Kidney (tissue), 14 donors: ENCODE measurements around the gene TSC22D4. TPM values are rescaled to one million over a fixed set of nuclear protein-coding genes. Genes with fewer than 3 reads are reported as not detected.

Experiments used
- DNase-seq, 5 donors: peaks; one replicate each; pipeline ENCODE4 v3.0.0-alpha.2; 2013 to 2020
- FAIRE-seq: peaks from 2 replicates; lab custom pipeline; 2012; peaks lifted over from hg19 to GRCh38; lab: Jason Lieb, UNC
- H3K27ac ChIP-seq, 2 donors: one replicate each; pipeline ENCODE4 v1.7.0; 2013; ENCODE audit warnings: low read depth in 2 of 2, low read length in 2 of 2, inconsistent platforms in 1 of 2
- H3K27me3 ChIP-seq: one replicate; pipeline ENCODE4 v1.7.1; 2013; ENCODE audit warnings: low read length, inconsistent platforms; ENCODE audit not compliant: control insufficient read depth, insufficient read depth
- H3K36me3 ChIP-seq, 3 donors: one replicate each; pipeline versions ENCODE4 v1.7.0 to v1.7.1; 2013; ENCODE audit warnings: low read length in 3 of 3, control low read depth in 1 of 3, inconsistent platforms in 1 of 3; ENCODE audit not compliant: insufficient read depth in 3 of 3, control insufficient read depth in 2 of 3
- H3K4me1 ChIP-seq, 3 donors: one replicate each; pipeline versions ENCODE4 v1.7.0 to v1.7.1; 2013; ENCODE audit warnings: low read length in 3 of 3, inconsistent platforms in 1 of 3, low read depth in 1 of 3; ENCODE audit not compliant: control insufficient read depth in 2 of 3, insufficient read depth in 2 of 3
- H3K4me3 ChIP-seq, 3 donors: one replicate each; pipeline versions ENCODE4 v1.7.0 to v1.8.1; 2013; ENCODE audit warnings: low read length in 3 of 3, control low read depth in 1 of 3, inconsistent platforms in 1 of 3
- H3K9ac ChIP-seq, 3 donors: one replicate each; pipeline versions ENCODE4 v1.7.0 to v1.7.1; 2013; ENCODE audit warnings: low read length in 3 of 3, control low read depth in 1 of 3, inconsistent platforms in 1 of 3
- H3K9me3 ChIP-seq, 3 donors: one replicate each; pipeline versions ENCODE4 v1.7.0 to v1.7.1; 2013; ENCODE audit warnings: low read length in 3 of 3, control low read depth in 1 of 3, inconsistent platforms in 1 of 3; ENCODE audit not compliant: control insufficient read depth in 2 of 3, insufficient read depth in 1 of 3
- intact Hi-C: fragments of 100-400 bp; cut with DNase I; formaldehyde crosslinking; loops from one replicate; pipeline ENCODE4 v1.11.1; 2022
- polyA plus RNA-seq: library from polyadenylated mRNA; stranded (reverse); fragments of 350-450 nt; fragmentation: Illumina TruSeq; extraction: RNeasy Lipid Tissue Mini Kit (QIAGEN cat#74804); gene quantifications from one replicate; pipeline ENCODE4 v1.2.3, GENCODE V29; 2014; ENCODE audit warnings: low read depth, low replicate concordance; ENCODE audit not compliant: insufficient read depth
- total RNA-seq: library from RNA; stranded (reverse); fragmentation: NEBNext Ultra II Directional; extraction: Animal tissue kit (Norgen Biotek cat#: 25700); gene quantifications from one replicate; pipeline ENCODE4 v1.2.1, GENCODE V29; 2021
- TF ChIP-seq, protein P1 (sequence below): IDR thresholded peaks from 3 replicates; pipeline ENCODE4 v1.5.1; 2012; ENCODE audit warnings: mild to moderate bottlenecking, moderate library complexity, borderline replicate concordance; ENCODE audit not compliant: insufficient read depth; ENCODE audit errors: extremely low read depth
- donor health status: control.
- donor health status: control.
- donor health status: control.
- donor health status: control.
- donor health status: control.
- donor health status: DM: yes; HTN: yes; CAD: no.
- donor health status: Normal renal cell carcinoma (clear cell type).

TSC22D4 gene
- total and polyA plus RNA-seq, 2 donors from 2014 or later = 61.5 to 67.0 TPM

DNA sequence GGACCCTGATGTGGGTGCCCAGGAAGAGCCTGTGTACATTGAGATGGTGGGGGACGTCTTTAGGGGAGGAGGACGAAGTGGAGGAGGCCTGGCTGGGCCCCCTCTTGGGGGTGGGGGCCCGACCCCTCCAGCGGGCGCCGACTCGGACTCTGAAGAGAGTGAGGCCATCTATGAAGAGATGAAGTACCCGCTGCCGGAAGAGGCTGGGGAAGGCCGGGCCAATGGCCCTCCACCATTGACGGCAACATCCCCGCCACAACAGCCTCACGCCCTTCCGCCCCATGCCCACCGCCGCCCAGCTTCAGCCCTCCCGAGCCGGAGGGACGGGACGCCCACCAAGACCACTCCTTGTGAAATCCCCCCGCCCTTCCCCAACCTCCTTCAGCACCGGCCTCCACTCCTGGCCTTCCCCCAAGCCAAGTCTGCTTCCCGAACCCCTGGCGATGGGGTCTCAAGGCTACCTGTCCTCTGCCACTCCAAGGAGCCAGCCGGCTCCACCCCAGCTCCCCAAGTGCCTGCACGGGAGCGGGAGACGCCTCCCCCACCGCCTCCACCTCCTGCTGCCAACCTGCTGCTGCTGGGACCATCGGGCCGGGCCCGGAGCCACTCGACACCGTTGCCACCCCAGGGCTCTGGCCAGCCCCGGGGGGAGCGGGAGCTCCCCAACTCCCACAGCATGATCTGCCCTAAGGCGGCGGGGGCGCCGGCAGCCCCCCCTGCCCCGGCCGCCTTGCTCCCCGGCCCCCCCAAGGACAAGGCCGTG is 9.5 kb upstream of the TSC22D4 start:
- Histone ChIP-seq H3K9ac (no peak overlapping the region), H3K4me3 (no peak overlapping the region), H3K36me3 (no peaks in the 10 kb centered on the region), H3K27me3 (no peaks in the 10 kb centered on the region), H3K9me3 (no peaks in the 10 kb centered on the region), H3K27ac (no peak overlapping the region), H3K4me1 (peaks cover 0 to 2% (median 0%) of the 10 kb centered on the region in 3 donors)
- FAIRE-seq = no peak
- TF ChIP-seq, protein P1, sequence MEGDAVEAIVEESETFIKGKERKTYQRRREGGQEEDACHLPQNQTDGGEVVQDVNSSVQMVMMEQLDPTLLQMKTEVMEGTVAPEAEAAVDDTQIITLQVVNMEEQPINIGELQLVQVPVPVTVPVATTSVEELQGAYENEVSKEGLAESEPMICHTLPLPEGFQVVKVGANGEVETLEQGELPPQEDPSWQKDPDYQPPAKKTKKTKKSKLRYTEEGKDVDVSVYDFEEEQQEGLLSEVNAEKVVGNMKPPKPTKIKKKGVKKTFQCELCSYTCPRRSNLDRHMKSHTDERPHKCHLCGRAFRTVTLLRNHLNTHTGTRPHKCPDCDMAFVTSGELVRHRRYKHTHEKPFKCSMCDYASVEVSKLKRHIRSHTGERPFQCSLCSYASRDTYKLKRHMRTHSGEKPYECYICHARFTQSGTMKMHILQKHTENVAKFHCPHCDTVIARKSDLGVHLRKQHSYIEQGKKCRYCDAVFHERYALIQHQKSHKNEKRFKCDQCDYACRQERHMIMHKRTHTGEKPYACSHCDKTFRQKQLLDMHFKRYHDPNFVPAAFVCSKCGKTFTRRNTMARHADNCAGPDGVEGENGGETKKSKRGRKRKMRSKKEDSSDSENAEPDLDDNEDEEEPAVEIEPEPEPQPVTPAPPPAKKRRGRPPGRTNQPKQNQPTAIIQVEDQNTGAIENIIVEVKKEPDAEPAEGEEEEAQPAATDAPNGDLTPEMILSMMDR = no peak
- intact Hi-C loops = no loop called here
- no peak for DNase-seq

DNA sequence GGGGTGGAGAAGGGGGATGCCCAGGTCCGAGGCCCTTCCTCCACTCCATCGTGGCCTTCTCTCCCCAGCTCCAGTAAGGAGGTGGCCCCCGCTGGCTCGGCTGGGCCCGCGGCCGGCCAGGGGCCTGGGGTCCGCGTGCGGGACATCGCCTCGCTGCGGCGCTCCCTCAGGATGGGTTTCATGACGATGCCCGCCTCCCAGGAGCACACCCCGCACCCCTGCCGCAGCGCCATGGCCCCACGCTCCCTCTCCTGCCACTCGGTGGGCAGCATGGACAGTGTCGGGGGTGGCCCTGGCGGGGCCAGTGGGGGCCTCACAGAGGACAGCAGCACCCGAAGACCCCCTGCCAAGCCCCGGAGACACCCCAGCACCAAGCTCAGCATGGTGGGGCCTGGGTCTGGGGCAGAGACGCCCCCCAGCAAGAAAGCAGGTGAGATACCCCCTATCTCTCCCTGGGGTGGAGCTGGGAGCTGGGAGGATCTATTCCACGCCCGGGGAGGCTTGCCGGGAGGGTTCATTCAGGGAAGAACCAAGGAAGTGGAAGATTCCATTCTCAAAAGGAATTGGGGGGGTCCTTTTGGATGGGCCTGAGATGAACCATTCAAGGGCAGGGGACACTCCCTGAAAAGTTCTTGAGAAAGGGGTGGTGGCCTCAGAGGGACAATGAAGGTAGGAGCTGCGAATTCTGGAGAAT is 7.9 kb upstream of the TSC22D4 start:
- peak in 1 of 5 donors; percentile 73 for DNase-seq
- no peaks in the 10 kb centered on the region for H3K9me3 ChIP-seq
- H3K27me3 ChIP-seq = no peaks in the 10 kb centered on the region
- H3K27ac ChIP-seq = no peak overlapping the region
- H3K36me3 ChIP-seq = no peaks in the 10 kb centered on the region
- no peak for FAIRE-seq
- intact Hi-C loops = no loop called here
- H3K9ac ChIP-seq = no peak overlapping the region
- peaks cover 0 to 5% (median 5%) of the 10 kb centered on the region in 3 donors for H3K4me1 ChIP-seq
- TF ChIP-seq, protein P1 = no peak
- H3K4me3 ChIP-seq = no peak overlapping the region

DNA sequence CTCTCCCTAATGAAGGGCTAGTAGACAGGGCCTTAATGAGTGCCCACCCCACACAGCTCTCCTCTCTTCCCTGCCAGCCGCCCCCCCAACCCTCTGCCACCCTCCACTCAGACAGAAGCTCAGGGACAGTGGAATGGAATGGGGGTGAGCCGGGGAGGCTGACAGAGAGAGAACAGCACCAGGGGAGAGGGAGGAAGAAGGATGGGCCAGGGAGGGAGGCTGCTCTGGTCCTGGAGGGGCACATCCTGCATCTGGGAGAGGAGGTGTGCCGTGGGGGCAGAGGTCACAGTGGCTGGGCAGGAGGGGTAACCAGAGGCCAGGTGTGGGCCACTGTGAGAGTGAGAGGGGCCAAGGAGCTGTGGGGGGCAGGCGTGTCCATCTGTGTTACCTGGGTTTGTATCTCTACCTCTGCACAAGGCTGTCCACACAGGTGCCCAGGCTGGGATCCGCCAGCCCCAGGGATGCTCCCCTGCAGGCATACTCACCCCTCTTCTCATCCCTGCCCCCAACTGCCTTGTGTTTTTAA is 7.2 kb upstream of the TSC22D4 start:
- DNase-seq (no peak), FAIRE-seq (no peak)
- H3K27ac ChIP-seq = no peak overlapping the region
- TF ChIP-seq, protein P1 = no peak
- no peak overlapping the region for H3K4me3 ChIP-seq
- H3K36me3 ChIP-seq = no peaks in the 10 kb centered on the region
- H3K4me1 ChIP-seq = peaks cover 0 to 5% (median 5%) of the 10 kb centered on the region in 3 donors
- no peaks in the 10 kb centered on the region for H3K9me3 ChIP-seq
- intact Hi-C loops = no loop called here
- H3K27me3 ChIP-seq = no peaks in the 10 kb centered on the region
- no peak overlapping the region for H3K9ac ChIP-seq
